Placental epithelial cell (primary cell): Measurements from ENCODE around the gene AAGAB. TPM values are rescaled to one million over a fixed set of nuclear protein-coding genes. Genes with fewer than 3 reads are reported as not detected.

Experiments
- total RNA-seq: library from RNA; depleted of rRNA; stranded (reverse); fragments of >200 nt; gene quantifications from 2 replicates; pipeline ENCODE4 v1.2.3, GENCODE V29; 2012

AAGAB gene, protein sequence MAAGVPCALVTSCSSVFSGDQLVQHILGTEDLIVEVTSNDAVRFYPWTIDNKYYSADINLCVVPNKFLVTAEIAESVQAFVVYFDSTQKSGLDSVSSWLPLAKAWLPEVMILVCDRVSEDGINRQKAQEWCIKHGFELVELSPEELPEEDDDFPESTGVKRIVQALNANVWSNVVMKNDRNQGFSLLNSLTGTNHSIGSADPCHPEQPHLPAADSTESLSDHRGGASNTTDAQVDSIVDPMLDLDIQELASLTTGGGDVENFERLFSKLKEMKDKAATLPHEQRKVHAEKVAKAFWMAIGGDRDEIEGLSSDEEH
- 25.9 and 44.5 TPM in 2 replicates for total RNA-seq

DNA sequence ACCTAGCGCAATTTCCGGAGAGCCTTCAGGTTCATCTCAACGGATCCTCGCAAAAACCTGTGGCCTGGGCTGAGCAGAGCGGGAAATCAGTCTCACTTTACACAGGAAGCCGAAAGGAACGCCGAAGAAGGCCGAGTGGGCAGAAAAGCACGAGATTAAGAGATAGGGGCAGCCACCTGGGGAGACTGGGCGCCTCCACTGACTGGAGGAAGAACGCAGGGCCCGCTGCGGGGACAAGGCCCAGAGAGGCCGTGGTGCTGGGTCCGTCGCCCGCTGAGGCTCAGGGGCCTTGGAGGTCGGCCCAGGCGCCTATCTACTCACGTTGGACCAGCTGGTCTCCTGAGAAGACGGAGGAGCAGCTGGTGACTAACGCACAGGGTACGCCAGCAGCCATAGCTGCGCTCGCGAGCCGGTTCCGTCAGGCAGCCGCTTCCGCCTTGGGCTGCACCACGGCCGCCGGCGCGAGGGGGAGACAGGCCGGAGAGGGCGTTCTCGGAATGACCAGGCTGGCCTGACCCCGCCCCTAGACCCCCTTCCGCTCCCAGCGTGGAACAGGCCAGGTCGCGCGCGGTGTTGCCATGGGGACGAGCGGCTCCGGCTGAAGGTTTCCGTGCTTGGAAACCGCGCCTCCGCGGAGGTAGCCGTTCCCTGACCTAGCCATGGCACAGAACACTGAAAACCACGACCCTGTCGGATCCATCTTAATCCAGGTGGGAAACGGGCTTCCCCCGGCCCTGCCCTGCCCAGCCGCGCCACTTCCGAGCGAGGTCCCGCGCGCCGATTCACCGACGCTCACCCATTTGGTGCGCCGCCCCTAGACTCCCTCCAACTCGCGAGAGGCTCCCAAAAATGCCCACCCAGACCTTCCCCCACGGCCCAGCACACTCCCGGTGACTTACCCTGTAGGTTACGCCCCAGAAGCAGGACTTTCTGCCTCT is at the start of gene AAGAB, which contains the start of gene IQCH:
TSS of gene AAGAB (minus strand) at position 424 of the 938 bp plus-strand sequence. CDS start at position 394, 30 bp downstream.
TSS of gene IQCH (plus strand) at position 549 of the 938 bp plus-strand sequence. CDS start at position 660, 111 bp downstream.

Other genes starting within 250 kb of the AAGAB start
- 9.8 and 10.1 TPM in 2 replicates for gene SMAD3, start 189.1 kb downstream of the AAGAB start, total RNA-seq
- gene IQCH, start 125 bp upstream of the AAGAB start, total RNA-seq: 4.3 and 5.1 TPM in 2 replicates